ENCODE measurements around the gene KCNJ6. TPM values are rescaled to one million over a fixed set of nuclear protein-coding genes. Genes with fewer than 3 reads are reported as not detected.

The KCNJ6 gene
- total RNA-seq, 1 donor from 2014 or later: not detected

DNA sequence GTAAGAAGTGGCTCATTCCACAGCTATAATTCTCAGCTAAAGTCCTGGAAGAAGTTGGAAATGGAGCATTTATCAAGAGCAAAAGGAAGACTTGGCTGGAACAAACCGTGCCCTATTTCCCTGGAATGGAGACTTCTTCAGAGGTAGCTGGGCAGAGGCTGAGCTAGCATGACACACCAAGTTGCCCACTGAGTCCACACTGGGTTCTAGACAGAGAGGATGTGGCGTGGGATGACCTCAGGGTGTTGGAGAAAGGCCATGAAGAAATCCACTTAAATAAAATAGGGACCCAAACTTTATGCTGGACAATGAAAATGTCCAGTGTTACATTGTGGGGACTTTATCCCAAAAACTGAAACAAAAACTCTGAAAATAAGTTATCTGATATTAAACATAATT, 116.2 kb downstream of the KCNJ6 start:
- Mint-ChIP-seq H3K4me1 (peaks cover 9% of the 10 kb centered on the region), H3K27ac (no peak overlapping the region), H3K4me3 (no peak overlapping the region), H3K36me3 (no peaks in the 10 kb centered on the region), H3K9me3 (peaks cover 16% of the 10 kb centered on the region), H3K27me3 (ENCODE audit: insufficient read depth, low read depth) (peaks cover 11% of the 10 kb centered on the region)
- H4K20me1 ChIP-seq (ENCODE audit: low read depth): no peaks in the 10 kb centered on the region
- H3K4me3 ChIP-seq: no peak overlapping the region
- no peaks in the 10 kb centered on the region for H3K9me3 ChIP-seq (ENCODE audit: low read depth)
- TF ChIP-seq EZH2 (IDR thresholded peaks at IDR 0.05) (no peak), EZH2phosphoT487 (IDR thresholded peaks at IDR 0.05) (no peak)
- TF ChIP-seq, protein P1, sequence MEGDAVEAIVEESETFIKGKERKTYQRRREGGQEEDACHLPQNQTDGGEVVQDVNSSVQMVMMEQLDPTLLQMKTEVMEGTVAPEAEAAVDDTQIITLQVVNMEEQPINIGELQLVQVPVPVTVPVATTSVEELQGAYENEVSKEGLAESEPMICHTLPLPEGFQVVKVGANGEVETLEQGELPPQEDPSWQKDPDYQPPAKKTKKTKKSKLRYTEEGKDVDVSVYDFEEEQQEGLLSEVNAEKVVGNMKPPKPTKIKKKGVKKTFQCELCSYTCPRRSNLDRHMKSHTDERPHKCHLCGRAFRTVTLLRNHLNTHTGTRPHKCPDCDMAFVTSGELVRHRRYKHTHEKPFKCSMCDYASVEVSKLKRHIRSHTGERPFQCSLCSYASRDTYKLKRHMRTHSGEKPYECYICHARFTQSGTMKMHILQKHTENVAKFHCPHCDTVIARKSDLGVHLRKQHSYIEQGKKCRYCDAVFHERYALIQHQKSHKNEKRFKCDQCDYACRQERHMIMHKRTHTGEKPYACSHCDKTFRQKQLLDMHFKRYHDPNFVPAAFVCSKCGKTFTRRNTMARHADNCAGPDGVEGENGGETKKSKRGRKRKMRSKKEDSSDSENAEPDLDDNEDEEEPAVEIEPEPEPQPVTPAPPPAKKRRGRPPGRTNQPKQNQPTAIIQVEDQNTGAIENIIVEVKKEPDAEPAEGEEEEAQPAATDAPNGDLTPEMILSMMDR (IDR thresholded peaks at IDR 0.05): no peak
- DNase-seq (ENCODE audit: low spot score): no peak
- no peaks in the 10 kb centered on the region for H3K27me3 ChIP-seq
- no peaks in the 10 kb centered on the region for H3F3A ChIP-seq (ENCODE audit: low read depth)
- no peak overlapping the region for H3K9ac ChIP-seq
- H2AFZ ChIP-seq (replicated peaks): no peak overlapping the region
- H3K79me2 ChIP-seq (ENCODE audit: low read depth): no peaks in the 10 kb centered on the region
- H3K4me1 ChIP-seq: no peaks in the 10 kb centered on the region
- no peak overlapping the region for H3K27ac ChIP-seq
- H3K36me3 ChIP-seq: no peaks in the 10 kb centered on the region
- no peak overlapping the region for H3K4me2 ChIP-seq

DNA sequence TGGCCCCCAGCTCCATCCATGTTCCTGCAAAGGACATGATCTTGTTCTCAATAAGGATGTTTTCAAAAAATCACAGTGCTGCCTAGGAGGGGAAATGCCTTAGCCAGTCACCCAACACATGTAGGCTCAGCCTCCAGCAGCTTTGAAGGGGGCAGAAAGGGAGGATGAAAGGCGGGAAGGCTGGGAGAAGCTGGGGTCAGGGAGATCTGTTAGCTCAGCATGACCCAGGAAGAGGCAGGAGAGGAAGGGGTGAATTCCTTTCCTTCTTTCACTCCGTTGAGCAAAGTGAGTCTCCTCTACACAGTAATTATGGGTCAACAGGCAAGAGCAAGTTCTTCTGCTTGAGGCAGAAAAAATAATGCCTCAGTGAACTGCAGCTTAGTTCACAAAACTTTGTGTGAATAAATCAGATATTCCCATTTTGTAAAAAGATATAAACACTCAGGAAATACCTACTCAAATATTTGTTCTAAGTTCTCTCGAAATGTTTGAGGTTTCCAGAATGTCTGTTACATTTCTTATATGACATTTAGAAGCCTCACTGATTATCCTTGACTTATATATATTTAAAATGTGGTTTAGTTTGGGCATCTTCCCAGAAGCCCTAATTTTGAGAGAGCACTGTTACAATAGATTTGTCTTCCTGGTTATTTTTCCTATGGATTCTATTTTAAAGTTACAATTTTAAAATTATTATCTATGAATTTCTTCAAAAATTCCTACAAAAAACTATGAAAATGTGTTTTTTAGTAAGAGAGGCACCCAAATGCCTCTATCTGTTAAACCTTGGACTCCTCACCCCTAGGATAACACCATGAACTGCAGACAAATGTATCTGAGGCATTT, 116.8 kb downstream of the KCNJ6 start:
- Histone ChIP-seq H3K4me2 (no peak overlapping the region), H3K79me2 (ENCODE audit: low read depth) (no peaks in the 10 kb centered on the region), H3K4me3 (no peak overlapping the region), H3K27me3 (no peaks in the 10 kb centered on the region), H3K36me3 (no peaks in the 10 kb centered on the region), H3F3A (ENCODE audit: low read depth) (no peaks in the 10 kb centered on the region), H3K9ac (no peak overlapping the region), H3K9me3 (ENCODE audit: low read depth) (no peaks in the 10 kb centered on the region), H4K20me1 (ENCODE audit: low read depth) (no peaks in the 10 kb centered on the region), H2AFZ (replicated peaks) (no peak overlapping the region), H3K27ac (no peak overlapping the region), H3K4me1 (no peaks in the 10 kb centered on the region)
- DNase-seq (ENCODE audit: low spot score): no peak
- H3K9me3 Mint-ChIP-seq: peaks cover 16% of the 10 kb centered on the region
- peak overlapping the region; percentile 61 for H3K27ac Mint-ChIP-seq
- TF ChIP-seq EZH2phosphoT487 (IDR thresholded peaks at IDR 0.05): no peak
- TF ChIP-seq EZH2 (IDR thresholded peaks at IDR 0.05): no peak
- peaks cover 11% of the 10 kb centered on the region for H3K27me3 Mint-ChIP-seq (ENCODE audit: insufficient read depth, low read depth)
- H3K4me1 Mint-ChIP-seq: peaks cover 9% of the 10 kb centered on the region
- H3K36me3 Mint-ChIP-seq: no peaks in the 10 kb centered on the region
- H3K4me3 Mint-ChIP-seq: no peak overlapping the region

DNA sequence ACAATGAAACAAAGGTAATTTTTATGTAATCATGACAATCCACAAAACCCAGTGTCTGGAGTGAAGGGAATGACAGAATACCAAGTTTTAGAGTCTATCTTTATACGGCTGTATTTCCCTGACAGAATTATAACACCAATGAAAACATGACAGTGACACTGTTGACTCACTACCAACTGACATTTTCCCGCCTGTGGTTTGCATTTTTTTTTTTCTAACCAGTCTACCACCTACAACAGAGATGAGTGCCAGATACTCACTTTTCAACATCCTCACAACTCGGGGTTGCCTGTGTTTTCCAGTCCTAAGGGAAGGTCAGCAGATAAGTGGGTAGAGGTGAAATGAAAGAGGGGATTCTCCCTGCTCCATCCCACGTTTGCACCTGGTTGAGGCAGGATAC, 118.9 kb downstream of the KCNJ6 start:
- Histone ChIP-seq H3K27ac (no peak overlapping the region), H3K9me3 (ENCODE audit: low read depth) (no peaks in the 10 kb centered on the region), H3K27me3 (no peaks in the 10 kb centered on the region), H3K4me1 (no peaks in the 10 kb centered on the region), H4K20me1 (ENCODE audit: low read depth) (no peaks in the 10 kb centered on the region), H3K4me2 (no peak overlapping the region), H3K9ac (no peak overlapping the region), H3F3A (ENCODE audit: low read depth) (no peaks in the 10 kb centered on the region), H3K79me2 (ENCODE audit: low read depth) (no peaks in the 10 kb centered on the region), H3K4me3 (no peak overlapping the region), H3K36me3 (no peaks in the 10 kb centered on the region), H2AFZ (replicated peaks) (no peak overlapping the region)
- Mint-ChIP-seq H3K27me3 (ENCODE audit: insufficient read depth, low read depth) (peaks cover 9% of the 10 kb centered on the region), H3K4me1 (peaks cover 9% of the 10 kb centered on the region), H3K4me3 (no peak overlapping the region), H3K9me3 (peaks cover 11% of the 10 kb centered on the region), H3K27ac (no peak overlapping the region), H3K36me3 (no peaks in the 10 kb centered on the region)
- no peak for TF ChIP-seq EZH2phosphoT487 (IDR thresholded peaks at IDR 0.05)
- TF ChIP-seq EZH2 (IDR thresholded peaks at IDR 0.05): no peak
- TF ChIP-seq, protein P1 (IDR thresholded peaks at IDR 0.05): no peak
- DNase-seq (ENCODE audit: low spot score): no peak

DNA sequence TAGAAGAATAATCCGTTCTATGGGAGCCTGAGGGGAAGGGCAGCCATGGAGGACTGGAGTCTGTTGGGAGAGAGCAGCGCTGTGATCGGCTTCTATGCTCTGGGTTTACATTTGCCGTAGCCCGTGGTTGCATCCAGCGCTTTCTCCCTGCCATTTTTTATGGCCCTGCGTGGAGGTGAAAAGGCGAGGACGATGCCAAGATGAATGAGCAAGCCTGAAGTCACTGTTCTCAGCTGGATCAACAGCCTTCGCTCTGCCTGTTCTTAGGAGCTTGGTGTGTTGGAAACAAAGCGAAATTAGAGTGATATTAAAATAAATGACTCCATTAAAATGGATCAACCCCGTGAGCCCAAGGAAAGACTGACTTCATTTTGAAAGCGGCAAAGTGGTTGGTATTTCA, 120.2 kb downstream of the KCNJ6 start:
- Histone ChIP-seq H4K20me1 (ENCODE audit: low read depth) (no peaks in the 10 kb centered on the region), H3K36me3 (no peaks in the 10 kb centered on the region), H3K27ac (no peak overlapping the region), H3K9me3 (ENCODE audit: low read depth) (no peaks in the 10 kb centered on the region), H3K9ac (no peak overlapping the region), H3K4me3 (no peak overlapping the region), H3K27me3 (no peaks in the 10 kb centered on the region), H2AFZ (replicated peaks) (no peak overlapping the region), H3K4me1 (no peaks in the 10 kb centered on the region), H3K4me2 (no peak overlapping the region), H3F3A (ENCODE audit: low read depth) (no peaks in the 10 kb centered on the region), H3K79me2 (ENCODE audit: low read depth) (no peaks in the 10 kb centered on the region)
- Mint-ChIP-seq H3K4me1 (peaks cover 9% of the 10 kb centered on the region), H3K27me3 (ENCODE audit: insufficient read depth, low read depth) (peaks cover 2% of the 10 kb centered on the region), H3K36me3 (no peaks in the 10 kb centered on the region), H3K27ac (peak overlapping the region; percentile 68), H3K4me3 (no peak overlapping the region), H3K9me3 (peaks cover 3% of the 10 kb centered on the region)
- TF ChIP-seq EZH2phosphoT487 (IDR thresholded peaks at IDR 0.05): no peak
- no peak for TF ChIP-seq EZH2 (IDR thresholded peaks at IDR 0.05)
- TF ChIP-seq, protein P1 (IDR thresholded peaks at IDR 0.05): no peak
- DNase-seq (ENCODE audit: low spot score): no peak
